ENCODE measurements around the gene SPAG5.

The SPAG5 gene

GRCh38 chr17:28540231-28540630 is 58.6 kb downstream of the SPAG5 start:
- no peaks in the 10 kb centered on the region for H3K27me3 ChIP-seq
- no peaks in the 10 kb centered on the region for H4K20me1 ChIP-seq
- H3K27ac ChIP-seq, result no peak overlapping the region
- no peak for TF ChIP-seq Cebpa-rat (IDR thresholded peaks at IDR 0.05)
- H3K9ac ChIP-seq, result 0 out of 22 replicates have a peak overlapping the region, but pooled peaks of 1 of the 11 experiments have one; percentile 22
- H3K4me2 ChIP-seq, result no peak overlapping the region
- peaks cover 12 to 24% (median 20%) of the 10 kb centered on the region in 10 experiments for H3K4me1 ChIP-seq
- no peaks in the 10 kb centered on the region for H3K9me3 ChIP-seq (replicated peaks in 1 of 11)
- no peak overlapping the region for H3K4me3 ChIP-seq
- H3K36me3 ChIP-seq, result 0 out of 22 replicates have a peak, but pooled peaks cover 0 to 1% (median 0%) of the 10 kb centered on the region in 11 experiments

- Histone ChIP-seq H3K27me3 (no peaks in the 10 kb centered on the region), H3K4me1 (peaks cover 3 to 11% (median 5%) of the 10 kb centered on the region in 10 experiments), H3K36me3 (no peaks in the 10 kb centered on the region), H3K27ac (no peak overlapping the region), H3K9ac (no peak overlapping the region), H4K20me1 (no peaks in the 10 kb centered on the region), H3K4me3 (no peak overlapping the region), H3K9me3 (replicated peaks in 1 of 11) (no peaks in the 10 kb centered on the region), H3K4me2 (no peak overlapping the region)
- no peak for TF ChIP-seq Cebpa-rat (IDR thresholded peaks at IDR 0.05)
Measured at GRCh38 chr17:28538296-28538895, 60.4 kb downstream of the SPAG5 start.

GRCh38 chr17:28537219-28537610 is 61.6 kb downstream of the SPAG5 start:
- no peaks in the 10 kb centered on the region for H3K36me3 ChIP-seq
- no peak overlapping the region for H3K27ac ChIP-seq
- no peak for TF ChIP-seq Cebpa-rat (IDR thresholded peaks at IDR 0.05)
- H3K27me3 ChIP-seq, result no peaks in the 10 kb centered on the region
- no peak overlapping the region for H3K4me2 ChIP-seq
- no peaks in the 10 kb centered on the region for H3K9me3 ChIP-seq (replicated peaks in 1 of 11)
- H4K20me1 ChIP-seq, result no peaks in the 10 kb centered on the region
- peaks cover 0 to 15% (median 8%) of the 10 kb centered on the region in 10 experiments; a peak in 11 of 20 replicates for H3K4me1 ChIP-seq
- no peak overlapping the region for H3K9ac ChIP-seq
- H3K4me3 ChIP-seq, result no peak overlapping the region

GRCh38 chr17:28536532-28537218 is 62.1 kb downstream of the SPAG5 start:
- no peaks in the 10 kb centered on the region for H3K9me3 ChIP-seq (replicated peaks in 1 of 11)
- no peak overlapping the region for H3K4me2 ChIP-seq
- H3K4me1 ChIP-seq, result peaks cover 0 to 13% (median 8%) of the 10 kb centered on the region in 10 experiments; a peak in 11 of 20 replicates
- H3K27ac ChIP-seq, result no peak overlapping the region
- H3K4me3 ChIP-seq, result no peak overlapping the region
- H3K9ac ChIP-seq, result no peak overlapping the region
- no peak for TF ChIP-seq Cebpa-rat (IDR thresholded peaks at IDR 0.05)
- no peaks in the 10 kb centered on the region for H3K27me3 ChIP-seq
- H3K36me3 ChIP-seq, result no peaks in the 10 kb centered on the region
- no peaks in the 10 kb centered on the region for H4K20me1 ChIP-seq

- Histone ChIP-seq H3K27me3 (no peaks in the 10 kb centered on the region), H3K9me3 (replicated peaks in 1 of 11) (no peaks in the 10 kb centered on the region), H3K9ac (no peak overlapping the region), H3K4me2 (no peak overlapping the region), H3K27ac (no peak overlapping the region), H4K20me1 (no peaks in the 10 kb centered on the region), H3K4me1 (peaks cover 0 to 12% (median 8%) of the 10 kb centered on the region in 10 experiments; a peak in 10 of 20 replicates), H3K36me3 (no peaks in the 10 kb centered on the region), H3K4me3 (no peak overlapping the region)
- no peak for TF ChIP-seq Cebpa-rat (IDR thresholded peaks at IDR 0.05)
Measured at GRCh38 chr17:28534740-28535375, 64.0 kb downstream of the SPAG5 start.

GRCh38 chr17:28533091-28533807 is 65.6 kb downstream of the SPAG5 start:
- TF ChIP-seq Cebpa-rat (IDR thresholded peaks at IDR 0.05), result no peak
- no peak overlapping the region for H3K4me3 ChIP-seq
- no peak overlapping the region for H3K9ac ChIP-seq
- H3K36me3 ChIP-seq, result no peaks in the 10 kb centered on the region
- no peak overlapping the region for H3K27ac ChIP-seq
- H3K4me2 ChIP-seq, result peak overlapping the region in 6 of 11 experiments; percentile 5 to 50 (median 32); a peak in 10 of 22 replicates
- peaks cover 10 to 27% (median 19%) of the 10 kb centered on the region in 10 experiments; a peak in 18 of 20 replicates for H3K4me1 ChIP-seq
- H4K20me1 ChIP-seq, result no peaks in the 10 kb centered on the region; a peak in 1 of 22 replicates
- H3K27me3 ChIP-seq, result no peaks in the 10 kb centered on the region
- no peaks in the 10 kb centered on the region for H3K9me3 ChIP-seq (replicated peaks in 1 of 11)

- no peak overlapping the region for H3K9ac ChIP-seq
- peak overlapping the region in 5 of 11 experiments; percentile 5 to 50 (median 36); a peak in 9 of 22 replicates for H3K4me2 ChIP-seq
- no peaks in the 10 kb centered on the region; a peak in 1 of 22 replicates for H4K20me1 ChIP-seq
- H3K27me3 ChIP-seq, result no peaks in the 10 kb centered on the region
- no peak overlapping the region for H3K4me3 ChIP-seq
- H3K9me3 ChIP-seq (replicated peaks in 1 of 11), result no peaks in the 10 kb centered on the region
- no peak for TF ChIP-seq Cebpa-rat (IDR thresholded peaks at IDR 0.05)
- no peaks in the 10 kb centered on the region for H3K36me3 ChIP-seq
- H3K27ac ChIP-seq, result no peak overlapping the region
- peaks cover 10 to 31% (median 21%) of the 10 kb centered on the region in 10 experiments; a peak in 19 of 20 replicates for H3K4me1 ChIP-seq
Measured at GRCh38 chr17:28532050-28532960, 66.5 kb downstream of the SPAG5 start.

- Histone ChIP-seq H3K27me3 (no peaks in the 10 kb centered on the region), H3K4me2 (no peak overlapping the region), H3K36me3 (no peaks in the 10 kb centered on the region), H3K4me1 (peaks cover 15 to 43% (median 30%) of the 10 kb centered on the region in 10 experiments), H3K9ac (no peak overlapping the region), H3K27ac (no peak overlapping the region), H3K4me3 (no peak overlapping the region), H3K9me3 (replicated peaks in 1 of 11) (no peaks in the 10 kb centered on the region), H4K20me1 (no peaks in the 10 kb centered on the region; a peak in 1 of 22 replicates)
- no peak for TF ChIP-seq Cebpa-rat (IDR thresholded peaks at IDR 0.05)
Measured at GRCh38 chr17:28530926-28531325, 67.9 kb downstream of the SPAG5 start.

All from BLaER1 treated with 17β-estradiol and CSF1 and Interleukin-3, amounts not matched to agents 10 nM and 100 nM (cell line).